ENCODE data around the gene PRPS2.

PRPS2 gene

GRCh38 chrX:12817528-12817927, 26.3 kb downstream of the PRPS2 start:
- DNase-seq (ENCODE audit: low spot score), result no peak

- DNase-seq (ENCODE audit: low spot score), result no peak
These were observed 28.0 kb downstream of the PRPS2 start for GRCh38 chrX:12819222-12819621.

- DNase-seq (ENCODE audit: low spot score), result no peak
These were observed 29.5 kb downstream of the PRPS2 start for GRCh38 chrX:12820737-12821136.

- no peak for DNase-seq (ENCODE audit: low spot score)
These were observed 33.7 kb downstream of the PRPS2 start for GRCh38 chrX:12824944-12825343.

GRCh38 chrX:12825801-12826200, 34.6 kb downstream of the PRPS2 start:
- DNase-seq (ENCODE audit: low spot score), result no peak

GRCh38 chrX:12843061-12843667, 52.0 kb downstream of the PRPS2 start:
- DNase-seq (ENCODE audit: low spot score), result no peak

- DNase-seq (ENCODE audit: low spot score), result no peak
These were observed 52.6 kb downstream of the PRPS2 start for GRCh38 chrX:12843668-12844279.

GRCh38 chrX:12844319-12844718, 53.1 kb downstream of the PRPS2 start:
- no peak for DNase-seq (ENCODE audit: low spot score)

- DNase-seq (ENCODE audit: low spot score), result no peak
These were observed 74.1 kb downstream of the PRPS2 start for GRCh38 chrX:12865359-12865758.

- DNase-seq (ENCODE audit: low spot score), result no peak
These were observed 75.5 kb downstream of the PRPS2 start, which contains the start of gene TLR7 for GRCh38 chrX:12866451-12867377. Gene TLR7 (plus strand): TSS chrX:12867072. CDS start chrX:12867579, 507 bp downstream.

GRCh38 chrX:12867685-12868084, 76.5 kb downstream of the PRPS2 start:
- DNase-seq (ENCODE audit: low spot score), result no peak

GRCh38 chrX:12868747-12869146, 77.5 kb downstream of the PRPS2 start:
- no peak for DNase-seq (ENCODE audit: low spot score)

GRCh38 chrX:12871257-12871656, 80.0 kb downstream of the PRPS2 start:
- no peak for DNase-seq (ENCODE audit: low spot score)

- no peak for DNase-seq (ENCODE audit: low spot score)
These were observed 81.5 kb downstream of the PRPS2 start for GRCh38 chrX:12872741-12873140.

All from CD4-positive, alpha-beta T cell treated with Interleukin-2 at 100 ng/mL for 4 hours (primary cell).